SJSA1 (cell line): ENCODE measurements around the gene ANKK1. TPM values are rescaled to one million over a fixed set of nuclear protein-coding genes. Genes with fewer than 3 reads are reported as not detected.
A peak's percentile ranks its signal among the peaks of the same experiment; 100 is the strongest.

ENCODE experiments used
- DNase-seq, 2 experiments: peaks; one replicate each; pipeline ENCODE4 v3.0.0-alpha.2; 2015 to 2020; ENCODE audit warnings: low spot score in 2 of 2, low read depth in 1 of 2
- H3K27ac ChIP-seq: fragments of 250-450 bp; sonication (Bioruptor Pico); 2 replicates; pipeline ENCODE4 v1.5.1; 2020; ENCODE audit warnings: mild to moderate bottlenecking, moderate library complexity
- H3K27me3 ChIP-seq: fragments of 250-450 bp; sonication (Bioruptor Pico); replicated peaks from 2 replicates; pipeline ENCODE4 v1.5.1; 2020; ENCODE audit warnings: mild to moderate bottlenecking, moderate library complexity
- H3K36me3 ChIP-seq: fragments of 250-450 bp; sonication (Bioruptor Pico); 2 replicates; pipeline ENCODE4 v1.5.1; 2020; ENCODE audit warnings: mild to moderate bottlenecking
- H3K4me1 ChIP-seq: fragments of 250-450 bp; sonication (Bioruptor Pico); replicated peaks from 2 replicates; pipeline ENCODE4 v1.6.1; 2021; ENCODE audit warnings: mild to moderate bottlenecking
- H3K4me3 ChIP-seq: fragments of 250-450 bp; sonication (Bioruptor Pico); 2 replicates; pipeline ENCODE4 v1.5.1; 2020; ENCODE audit warnings: mild to moderate bottlenecking
- H3K9me3 ChIP-seq: fragments of 250-450 bp; sonication (Bioruptor Pico); replicated peaks from 2 replicates; pipeline ENCODE4 v1.5.1; 2020; ENCODE audit warnings: mild to moderate bottlenecking
- total RNA-seq: library from RNA; depleted of rRNA; stranded (reverse); fragments of >200 nt; shearing (Covaris generic); gene quantifications from 2 replicates; pipeline ENCODE4 v1.2.3, GENCODE V29; 2014; rRNA removed

The ANKK1 gene
- total RNA-seq, 1 experiment from 2014 or later = not detected

- no peak overlapping the region for H3K27ac ChIP-seq
- no peak overlapping the region for H3K4me3 ChIP-seq
- no peaks in the 10 kb centered on the region for H3K9me3 ChIP-seq
- no peaks in the 10 kb centered on the region for H3K36me3 ChIP-seq
- H3K27me3 ChIP-seq = no peaks in the 10 kb centered on the region
- H3K4me1 ChIP-seq = peaks cover 33% of the 10 kb centered on the region
- no peak for DNase-seq
Observed at GRCh38 chr11:113436672-113437252, 49.2 kb downstream of the ANKK1 start.

- no peaks in the 10 kb centered on the region for H3K9me3 ChIP-seq
- peaks cover 3% of the 10 kb centered on the region for H3K4me1 ChIP-seq
- H3K4me3 ChIP-seq = no peak overlapping the region
- no peak for DNase-seq
- H3K27ac ChIP-seq = no peak overlapping the region
- no peaks in the 10 kb centered on the region for H3K27me3 ChIP-seq
- no peaks in the 10 kb centered on the region for H3K36me3 ChIP-seq
Observed at GRCh38 chr11:113440816-113441215, 53.2 kb downstream of the ANKK1 start.

GRCh38 chr11:113444502-113445123 lies 57.0 kb downstream of the ANKK1 start:
- Histone ChIP-seq H3K27me3 (no peaks in the 10 kb centered on the region), H3K4me1 (peaks cover 21% of the 10 kb centered on the region), H3K4me3 (no peak overlapping the region), H3K27ac (no peak overlapping the region), H3K36me3 (no peaks in the 10 kb centered on the region), H3K9me3 (no peaks in the 10 kb centered on the region)
- DNase-seq = no peak

- Histone ChIP-seq H3K9me3 (no peaks in the 10 kb centered on the region), H3K27ac (no peak overlapping the region), H3K4me3 (no peak overlapping the region), H3K27me3 (no peaks in the 10 kb centered on the region), H3K4me1 (peaks cover 21% of the 10 kb centered on the region), H3K36me3 (no peaks in the 10 kb centered on the region)
- no peak for DNase-seq
Observed at GRCh38 chr11:113446112-113446511, 58.5 kb downstream of the ANKK1 start.

GRCh38 chr11:113446938-113447337 lies 59.4 kb downstream of the ANKK1 start:
- Histone ChIP-seq H3K27ac (no peak overlapping the region), H3K27me3 (no peaks in the 10 kb centered on the region), H3K4me3 (no peak overlapping the region), H3K36me3 (no peaks in the 10 kb centered on the region), H3K4me1 (peaks cover 27% of the 10 kb centered on the region), H3K9me3 (no peaks in the 10 kb centered on the region)
- no peak for DNase-seq

GRCh38 chr11:113447621-113448315 lies 60.2 kb downstream of the ANKK1 start:
- no peaks in the 10 kb centered on the region for H3K36me3 ChIP-seq
- no peaks in the 10 kb centered on the region for H3K27me3 ChIP-seq
- peak; percentile 42 to 47 for DNase-seq
- no peaks in the 10 kb centered on the region for H3K9me3 ChIP-seq
- no peak overlapping the region for H3K4me3 ChIP-seq
- peaks cover 33% of the 10 kb centered on the region for H3K4me1 ChIP-seq
- 0 out of 2 replicates have a peak overlapping the region, but pooled peaks have one; percentile 34 for H3K27ac ChIP-seq

- Histone ChIP-seq H3K4me3 (no peak overlapping the region), H3K4me1 (peaks cover 37% of the 10 kb centered on the region), H3K27me3 (no peaks in the 10 kb centered on the region), H3K36me3 (no peaks in the 10 kb centered on the region), H3K27ac (0 out of 2 replicates have a peak overlapping the region, but pooled peaks have one; percentile 34), H3K9me3 (no peaks in the 10 kb centered on the region)
- DNase-seq = no peak
Observed at GRCh38 chr11:113448316-113448677, 60.7 kb downstream of the ANKK1 start.

- DNase-seq = no peak
Observed at GRCh38 chr11:113449743-113450142, 62.2 kb downstream of the ANKK1 start.

More at GRCh38 chr11:113449743-113450142, 62.2 kb downstream of the ANKK1 start:
- peaks cover 37% of the 10 kb centered on the region for H3K4me1 ChIP-seq
- H3K27me3 ChIP-seq = no peaks in the 10 kb centered on the region
- no peaks in the 10 kb centered on the region for H3K9me3 ChIP-seq
- H3K27ac ChIP-seq = no peak overlapping the region
- no peak overlapping the region for H3K4me3 ChIP-seq
- H3K36me3 ChIP-seq = no peaks in the 10 kb centered on the region

Other genes with a start within 250 kb of the ANKK1 start
- 3.2 and 8.3 TPM in 2 replicates for gene TTC12, start 73.2 kb upstream of the ANKK1 start, total RNA-seq
- not detected in 2 replicates for gene DRD2, start 87.6 kb downstream of the ANKK1 start, total RNA-seq